GM18502 (cell line): Measurements from ENCODE around the gene FBXO31.

ENCODE experiments used
- ATAC-seq: cut with Tn5 transposase; IDR thresholded peaks from one replicate; pipeline ENCODE4 v1.9.1; 2021; ENCODE audit warnings: mild to moderate bottlenecking; ENCODE audit not compliant: unreplicated experiment, poor library complexity

FBXO31 gene

DNA sequence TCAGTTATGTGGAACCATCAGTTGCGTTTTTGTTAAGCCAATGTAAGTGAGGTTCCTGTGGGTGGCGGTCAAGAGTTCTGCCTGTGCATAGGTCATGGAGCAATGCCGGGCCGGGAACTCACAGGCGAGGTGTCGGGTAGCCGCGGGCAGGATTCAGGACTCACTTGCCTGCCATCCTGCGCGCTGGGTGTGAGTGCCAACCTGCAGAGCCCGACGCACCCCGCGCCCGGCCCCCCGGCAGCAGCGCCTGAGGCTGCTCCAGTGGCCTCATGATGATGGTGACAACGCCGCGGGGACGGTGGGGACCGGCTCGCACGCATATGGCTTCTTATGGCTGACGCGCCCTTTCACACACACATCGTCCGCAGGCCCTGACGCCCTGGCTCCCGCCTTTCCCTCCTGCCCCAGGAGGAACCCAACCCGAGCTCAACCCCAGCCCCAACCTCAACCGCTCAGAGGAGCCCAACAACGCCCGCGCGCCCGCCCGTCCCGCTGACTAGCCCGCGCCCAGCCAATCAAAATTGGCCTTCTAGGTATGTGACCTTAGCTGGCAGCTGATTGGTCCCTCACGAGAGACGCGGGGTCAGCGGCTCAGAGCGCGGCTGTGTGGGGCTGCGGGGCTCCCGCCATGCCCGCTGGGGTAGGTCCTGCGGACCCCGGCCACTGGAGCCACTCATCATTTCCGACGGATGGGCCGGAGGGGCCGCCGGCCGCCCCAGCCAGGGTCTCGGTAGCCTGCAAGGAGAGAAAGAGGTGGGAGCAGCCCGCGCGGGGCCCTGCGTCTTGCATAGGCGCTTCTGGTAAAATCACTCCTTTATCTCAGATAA lies 66.4 kb downstream of the FBXO31 start, which contains the start of gene C16orf95:
Gene C16orf95, minus strand, starts transcription at position 470 of the 827 bp plus-strand sequence. Its CDS starts 150 bp downstream, at position 320.
- ATAC-seq, result peak; percentile 92

- no peak for ATAC-seq
Measured at GRCh38 chr16:87316450-87316922, 67.1 kb downstream of the FBXO31 start.

DNA sequence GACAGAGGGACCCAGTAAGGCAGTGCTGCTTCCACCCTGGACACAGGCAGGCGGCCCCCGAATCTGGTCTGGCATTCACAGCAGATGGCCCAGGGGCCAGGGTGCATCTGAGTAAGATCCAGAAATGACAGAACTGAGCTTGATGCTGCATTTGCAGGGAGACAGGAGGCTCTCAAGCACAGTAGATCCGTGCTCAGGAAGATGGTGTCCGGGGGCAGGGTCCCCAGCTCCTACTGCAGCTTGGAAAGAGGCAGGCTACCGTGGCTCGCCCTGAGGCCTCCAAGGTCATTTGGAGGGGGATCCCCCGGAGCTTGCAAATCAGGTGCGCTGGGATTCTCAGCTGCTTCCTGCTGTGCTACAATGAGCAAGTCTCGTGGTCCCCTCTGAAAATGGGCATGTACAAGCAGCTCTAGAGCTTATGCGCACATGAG lies 68.6 kb downstream of the FBXO31 start:
- no peak for ATAC-seq

- no peak for ATAC-seq
Measured at GRCh38 chr16:87312008-87312407, 71.6 kb downstream of the FBXO31 start.

DNA sequence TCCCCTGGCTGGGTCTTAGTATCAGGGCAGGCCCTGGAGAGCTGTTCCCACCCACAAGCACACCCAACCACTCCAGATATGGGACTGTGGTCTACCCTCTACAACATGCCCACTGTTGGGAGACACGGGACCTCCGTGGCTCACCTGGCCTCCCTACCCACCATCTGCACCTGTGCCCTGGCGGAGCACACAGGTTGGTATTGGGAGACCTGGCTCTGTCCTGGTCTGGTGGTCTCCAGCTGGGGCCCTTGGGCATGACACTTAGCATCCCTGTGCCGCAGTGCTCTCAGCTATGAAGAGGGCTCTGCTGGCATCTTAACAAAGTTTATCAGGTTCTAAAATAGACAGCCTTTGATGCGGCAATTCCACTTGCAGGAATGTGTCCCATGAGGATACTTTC lies 72.2 kb downstream of the FBXO31 start:
- no peak for ATAC-seq

- no peak for ATAC-seq
Measured at GRCh38 chr16:87310610-87311009, 73.0 kb downstream of the FBXO31 start.

DNA sequence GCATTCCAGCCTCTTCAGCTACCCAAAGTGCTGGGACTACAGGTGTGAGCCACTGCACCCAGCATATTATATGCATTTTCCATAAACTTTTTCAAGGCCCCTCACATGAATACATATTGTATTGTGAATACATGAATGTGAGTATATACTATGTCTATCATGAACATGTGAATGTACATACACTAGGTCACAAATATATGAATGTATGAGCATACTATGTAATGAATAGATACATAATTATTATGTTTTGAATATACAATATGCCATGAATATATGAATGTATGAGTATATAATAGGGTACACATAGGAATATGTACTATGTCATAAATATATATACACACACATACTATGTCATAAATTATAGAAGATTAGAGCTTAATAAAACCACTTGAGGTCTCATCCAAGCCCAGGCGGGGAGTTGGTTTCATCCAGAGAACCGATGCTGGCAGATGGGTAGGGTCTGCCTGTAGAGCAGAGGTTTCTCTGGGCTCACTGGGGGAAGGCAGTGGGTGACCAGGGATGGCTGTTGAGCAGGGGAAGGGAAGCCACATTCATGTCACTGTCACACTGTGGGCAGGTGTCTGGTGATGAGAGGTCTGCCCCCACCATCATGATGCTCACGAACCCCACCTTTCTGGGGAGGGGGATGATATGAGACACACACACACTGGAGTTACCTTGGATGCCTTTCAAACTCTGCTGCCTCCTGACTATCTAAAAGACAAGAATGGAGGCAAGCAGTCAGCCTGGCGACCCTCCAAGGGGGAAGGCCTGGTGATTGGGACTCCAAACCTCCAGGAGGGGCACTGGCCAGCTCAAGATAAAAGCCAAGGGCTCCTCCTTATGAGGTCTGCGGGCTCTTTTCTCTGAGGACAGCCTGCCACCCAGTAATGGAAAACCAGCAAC lies 73.7 kb downstream of the FBXO31 start:
- no peak for ATAC-seq

GRCh38 chr16:87308826-87309225 lies 74.8 kb downstream of the FBXO31 start:
- ATAC-seq, result no peak

- no peak for ATAC-seq
Measured at GRCh38 chr16:87306516-87306915, 77.1 kb downstream of the FBXO31 start.

- ATAC-seq, result no peak
Measured at GRCh38 chr16:87305505-87306391, 77.8 kb downstream of the FBXO31 start.

- no peak for ATAC-seq
Measured at GRCh38 chr16:87304951-87305350, 78.6 kb downstream of the FBXO31 start.

DNA sequence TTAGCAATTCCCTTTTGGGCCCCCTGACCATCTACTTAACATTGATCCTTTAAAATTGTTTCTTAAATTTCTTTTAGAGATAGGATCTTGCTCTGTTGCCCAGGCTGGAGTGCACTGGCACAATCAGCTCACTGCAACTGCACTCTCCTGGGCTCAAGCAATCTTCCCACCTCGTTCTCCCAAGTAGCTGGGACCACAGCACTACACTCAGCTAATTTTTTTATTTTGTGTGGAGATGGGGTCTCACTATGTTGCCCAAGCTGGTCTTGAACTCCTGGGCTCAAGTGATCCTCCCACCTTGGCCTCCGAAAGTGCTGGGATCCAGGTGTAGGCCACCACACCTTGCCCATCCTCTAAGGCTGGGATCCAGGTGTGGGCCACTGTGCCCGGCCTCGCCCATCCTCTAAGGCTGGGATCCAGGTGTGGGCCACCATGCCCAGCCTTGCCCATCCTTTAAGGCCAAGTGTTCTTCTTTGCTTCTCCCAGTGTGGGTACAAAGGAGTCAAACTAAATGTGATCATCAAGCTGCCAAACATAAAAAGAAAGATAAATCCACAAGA lies 79.5 kb downstream of the FBXO31 start:
- ATAC-seq, result no peak

- no peak for ATAC-seq
Measured at GRCh38 chr16:87303431-87303930, 80.1 kb downstream of the FBXO31 start.

GRCh38 chr16:87298857-87299465 lies 84.6 kb downstream of the FBXO31 start:
- ATAC-seq, result no peak

DNA sequence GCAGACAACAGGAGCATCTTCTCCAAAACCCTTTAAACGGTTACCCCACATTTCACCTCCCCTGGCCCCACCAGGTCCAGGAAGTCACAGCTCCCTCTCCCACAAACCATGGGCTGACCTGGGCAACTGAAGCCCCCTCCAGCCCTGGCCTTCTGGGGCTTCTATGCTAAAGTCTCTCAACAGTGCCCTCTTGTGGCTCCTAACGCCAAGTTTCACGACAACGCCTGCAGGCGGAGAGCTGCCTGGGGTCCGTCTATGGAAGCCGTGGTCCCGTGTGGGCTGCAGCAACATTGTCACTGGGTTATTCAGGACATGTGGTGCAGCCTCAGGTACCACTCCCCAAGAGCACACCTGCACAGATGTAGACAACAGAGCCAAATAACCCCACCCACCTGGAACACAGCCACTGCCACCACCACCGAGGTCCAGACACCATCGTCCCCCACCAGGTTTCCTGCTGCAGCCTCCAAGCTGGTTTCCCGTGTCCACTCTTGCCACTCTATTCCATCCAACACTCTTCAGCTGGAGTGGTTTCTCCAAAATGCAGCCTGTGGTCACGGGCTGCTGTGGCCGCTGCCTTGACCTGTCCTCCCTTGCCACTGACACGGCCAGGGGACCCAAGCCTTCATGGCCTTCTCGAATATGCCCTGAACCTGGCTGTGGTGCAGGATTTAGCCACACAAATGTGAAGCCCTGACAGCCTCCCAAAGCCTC lies 85.5 kb downstream of the FBXO31 start:
- ATAC-seq, result no peak

GRCh38 chr16:87297407-87297806 lies 86.2 kb downstream of the FBXO31 start:
- ATAC-seq, result no peak

GRCh38 chr16:87295661-87296531 lies 87.7 kb downstream of the FBXO31 start:
- no peak for ATAC-seq

GRCh38 chr16:87295259-87295658 lies 88.3 kb downstream of the FBXO31 start:
- no peak for ATAC-seq
